Measurements from ENCODE around the gene NR4A3.

Gene NR4A3

DNA sequence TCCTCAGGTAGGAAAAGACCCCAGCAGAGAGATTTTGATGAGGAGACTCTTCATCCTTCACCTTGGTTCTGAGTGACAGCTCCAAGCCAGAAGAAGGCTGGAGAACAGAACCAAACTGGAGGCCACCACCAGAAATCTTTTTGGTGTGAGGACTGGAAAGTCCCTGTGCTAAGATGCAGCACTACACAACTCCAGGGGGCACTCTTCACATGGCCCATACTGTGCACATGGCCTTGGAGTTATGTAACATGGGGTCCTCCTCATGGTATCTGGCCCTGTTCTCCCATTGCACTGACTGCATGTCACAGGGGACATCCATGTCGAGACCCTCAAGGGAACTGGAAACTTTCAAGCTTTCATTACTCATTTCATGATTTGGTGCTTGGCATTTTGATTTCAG is 67.4 kb downstream of the NR4A3 start:
- DNase-seq (ENCODE audit: extremely low read depth, low read depth): no peak
- no peak for TF ChIP-seq CTCF (IDR thresholded peaks at IDR 0.05; ENCODE audit: low read depth, low read length, missing control alignments)
- no peak overlapping the region for H3K4me3 ChIP-seq (replicated peaks; ENCODE audit: low read depth, low read length)

GRCh38 chr9:99894826-99895225 is 73.1 kb downstream of the NR4A3 start:
- no peak overlapping the region for H3K4me3 ChIP-seq (replicated peaks; ENCODE audit: low read depth, low read length)
- DNase-seq (ENCODE audit: extremely low read depth, low read depth): no peak
- TF ChIP-seq CTCF (IDR thresholded peaks at IDR 0.05; ENCODE audit: low read depth, low read length, missing control alignments): no peak

DNA sequence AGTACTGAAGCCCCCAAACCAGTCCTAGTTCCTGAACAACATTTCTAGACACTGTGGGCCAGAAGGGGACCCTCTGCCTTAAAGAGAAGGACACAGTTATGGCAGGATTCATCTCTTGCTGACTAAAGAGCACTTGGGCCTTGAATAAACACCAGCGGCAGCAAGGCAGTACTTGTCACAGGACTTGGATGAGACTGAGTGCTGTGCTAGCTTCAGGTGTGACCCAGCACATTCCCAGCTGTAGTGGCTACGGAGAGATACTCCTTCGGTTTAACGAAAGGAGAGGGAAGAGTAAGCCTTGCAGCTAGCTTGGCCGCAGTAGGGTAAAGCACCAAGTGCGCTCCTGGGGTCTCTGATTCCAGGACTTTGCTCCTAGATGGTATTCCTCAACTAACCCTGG is 73.8 kb downstream of the NR4A3 start:
- H3K4me3 ChIP-seq (replicated peaks; ENCODE audit: low read depth, low read length): no peak overlapping the region
- no peak for DNase-seq (ENCODE audit: extremely low read depth, low read depth)
- no peak for TF ChIP-seq CTCF (IDR thresholded peaks at IDR 0.05; ENCODE audit: low read depth, low read length, missing control alignments)

DNA sequence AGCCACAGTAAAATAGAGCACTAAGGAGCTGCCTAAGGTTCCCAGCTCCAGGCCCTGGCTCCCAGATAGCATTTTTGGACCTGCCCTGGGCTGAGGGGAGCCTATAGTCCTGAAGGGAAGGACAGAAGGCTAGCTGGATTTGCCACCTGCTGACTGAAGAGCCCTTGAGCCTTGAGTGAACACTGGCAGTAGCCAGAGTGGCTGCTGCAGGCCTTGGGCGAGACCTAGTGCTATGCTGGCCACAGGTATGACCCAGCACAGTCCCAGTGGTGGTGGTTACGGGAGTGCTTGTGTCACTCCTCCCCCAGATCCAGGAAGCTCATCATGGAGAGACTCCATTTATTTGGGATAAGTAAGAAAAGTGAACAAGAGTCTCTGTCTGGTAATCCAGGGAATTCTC is 74.4 kb downstream of the NR4A3 start:
- no peak for TF ChIP-seq CTCF (IDR thresholded peaks at IDR 0.05; ENCODE audit: low read depth, low read length, missing control alignments)
- DNase-seq (ENCODE audit: extremely low read depth, low read depth): no peak
- no peak overlapping the region for H3K4me3 ChIP-seq (replicated peaks; ENCODE audit: low read depth, low read length)

- DNase-seq (ENCODE audit: extremely low read depth, low read depth): no peak
- no peak for TF ChIP-seq CTCF (IDR thresholded peaks at IDR 0.05; ENCODE audit: low read depth, low read length, missing control alignments)
- no peak overlapping the region for H3K4me3 ChIP-seq (replicated peaks; ENCODE audit: low read depth, low read length)
These were observed 81.7 kb downstream of the NR4A3 start for GRCh38 chr9:99903393-99903792.

- H3K4me3 ChIP-seq (replicated peaks; ENCODE audit: low read depth, low read length): peak overlapping the region; percentile 88
These were observed 84.2 kb downstream of the NR4A3 start for GRCh38 chr9:99905833-99906402.

More at GRCh38 chr9:99905833-99906402, 84.2 kb downstream of the NR4A3 start:
- no peak for DNase-seq (ENCODE audit: extremely low read depth, low read depth)
- TF ChIP-seq CTCF (IDR thresholded peaks at IDR 0.05; ENCODE audit: low read depth, low read length, missing control alignments): no peak
